OCI-LY3 (cell line): ENCODE data around the gene ABCB9.

Source experiments
- H2AFZ ChIP-seq: fragments of 200-600, 300-600 bp; shearing (Covaris generic); 2 replicates; pipeline ENCODE4 v1.6.0; 2014; ENCODE audit warnings: antibody characterized with exemption, low read depth, low read length
- H3K27ac ChIP-seq: fragments of 200-600, 300-600 bp; sonication (generic); 2 replicates; pipeline ENCODE4 v1.5.1; 2014; ENCODE audit warnings: mild to moderate bottlenecking, low read length, moderate library complexity, mixed read lengths
- H3K27me3 ChIP-seq: fragments of 200-600, 300-600 bp; sonication (generic); 2 replicates; pipeline ENCODE4 v1.6.1; 2014; ENCODE audit warnings: low read depth, low read length, mixed read lengths
- H3K36me3 ChIP-seq: fragments of 200-600, 300-600 bp; sonication (generic); replicated peaks from 2 replicates; pipeline ENCODE3; 2014; ENCODE audit warnings: low read depth, low read length, mixed read lengths
- H3K4me1 ChIP-seq: fragments of 300-600, 200-600 bp; sonication (generic); 2 replicates; pipeline ENCODE4 v1.6.1; 2014; ENCODE audit warnings: low read length, mixed read lengths
- H3K4me2 ChIP-seq: fragments of 200-600, 300-600 bp; sonication (generic); 2 replicates; pipeline ENCODE4 v1.6.1; 2014; ENCODE audit warnings: low read length, mixed read lengths
- H3K4me3 ChIP-seq: fragments of 300-600, 200-600 bp; sonication (generic); 2 replicates; pipeline ENCODE4 v1.5.1; 2014; ENCODE audit warnings: antibody characterized with exemption, mild to moderate bottlenecking, low read length, moderate library complexity
- H3K79me2 ChIP-seq: fragments of 300-600, 200-600 bp; shearing (Covaris generic); 2 replicates; pipeline ENCODE4 v1.6.1; 2014; ENCODE audit warnings: mild to moderate bottlenecking, low read length, mixed read lengths
- H3K9ac ChIP-seq: fragments of 300-600, 200-600 bp; shearing (Covaris generic); 2 replicates; pipeline ENCODE4 v1.6.0; 2014; ENCODE audit warnings: mild to moderate bottlenecking, low read length, moderate library complexity
- H3K9me3 ChIP-seq: fragments of 200-600, 300-600 bp; shearing (Covaris generic); 2 replicates; pipeline ENCODE4 v1.6.1; 2014; ENCODE audit warnings: low read length, mixed read lengths; ENCODE audit not compliant: insufficient read depth
- H4K20me1 ChIP-seq: fragments of 200-600, 300-600 bp; sonication (generic); 2 replicates; pipeline ENCODE4 v1.6.1; 2016; ENCODE audit warnings: low read length, mixed read lengths; ENCODE audit not compliant: insufficient read depth
- CTCF ChIP-seq: fragments of 200-600, 300-600 bp; sonication (generic); IDR thresholded peaks from 2 replicates; pipeline ENCODE4 v1.5.1; 2014; ENCODE audit warnings: antibody characterized with exemption, low read length, low read depth
- EZH2phosphoT487 ChIP-seq: fragments of 200-600 bp; shearing (Covaris generic); IDR thresholded peaks from 2 replicates; pipeline ENCODE4 v1.6.1; 2018; ENCODE audit warnings: antibody characterized with exemption, mixed run types, low read depth

Gene ABCB9

GRCh38 chr12:123010681-123011080 lies 44.4 kb upstream of the ABCB9 start:
- H3K36me3 ChIP-seq = no peaks in the 10 kb centered on the region
- H3K27ac ChIP-seq = no peak overlapping the region
- TF ChIP-seq EZH2phosphoT487 = no peak
- TF ChIP-seq CTCF = no peak

GRCh38 chr12:123010110-123010509 lies 43.8 kb upstream of the ABCB9 start:
- H3K36me3 ChIP-seq = no peaks in the 10 kb centered on the region
- no peaks in the 10 kb centered on the region for H4K20me1 ChIP-seq
- no peak overlapping the region for H3K27ac ChIP-seq
- H3K79me2 ChIP-seq = no peaks in the 10 kb centered on the region
- H3K4me1 ChIP-seq = no peaks in the 10 kb centered on the region
- H2AFZ ChIP-seq = no peak overlapping the region
- no peak overlapping the region for H3K4me3 ChIP-seq
- TF ChIP-seq EZH2phosphoT487 (no peak), CTCF (no peak)
- H3K9ac ChIP-seq = no peak overlapping the region
- no peak overlapping the region for H3K4me2 ChIP-seq
- no peaks in the 10 kb centered on the region; the same call in 1 of the 2 replicates for H3K27me3 ChIP-seq
- H3K9me3 ChIP-seq = no peaks in the 10 kb centered on the region

More at GRCh38 chr12:123010681-123011080, 44.4 kb upstream of the ABCB9 start:
- no peak overlapping the region for H3K4me2 ChIP-seq
- no peaks in the 10 kb centered on the region for H3K4me1 ChIP-seq
- H4K20me1 ChIP-seq = no peaks in the 10 kb centered on the region
- H3K27me3 ChIP-seq = no peaks in the 10 kb centered on the region; the same call in 1 of the 2 replicates
- H3K9me3 ChIP-seq = no peaks in the 10 kb centered on the region
- H2AFZ ChIP-seq = no peak overlapping the region
- H3K4me3 ChIP-seq = no peak overlapping the region
- H3K79me2 ChIP-seq = no peaks in the 10 kb centered on the region
- no peak overlapping the region for H3K9ac ChIP-seq

- TF ChIP-seq CTCF = no peak
- H4K20me1 ChIP-seq = no peaks in the 10 kb centered on the region
- H3K27me3 ChIP-seq = no peaks in the 10 kb centered on the region
- H3K9me3 ChIP-seq = no peaks in the 10 kb centered on the region
- H3K9ac ChIP-seq = no peak overlapping the region
- no peak overlapping the region for H2AFZ ChIP-seq
- H3K4me1 ChIP-seq = no peaks in the 10 kb centered on the region
- H3K79me2 ChIP-seq = no peaks in the 10 kb centered on the region
- H3K36me3 ChIP-seq = no peaks in the 10 kb centered on the region
- no peak overlapping the region for H3K27ac ChIP-seq
- H3K4me3 ChIP-seq = no peak overlapping the region
- no peak overlapping the region for H3K4me2 ChIP-seq
Observed at GRCh38 chr12:123006977-123007376, 40.7 kb upstream of the ABCB9 start.

- H4K20me1 ChIP-seq = no peaks in the 10 kb centered on the region
- H3K4me1 ChIP-seq = peaks cover under 1% of the 10 kb centered on the region; the same call in 1 of the 2 replicates
- H3K9ac ChIP-seq = no peak overlapping the region
- no peak for TF ChIP-seq CTCF
- TF ChIP-seq EZH2phosphoT487 = no peak
- no peak overlapping the region for H2AFZ ChIP-seq
- no peaks in the 10 kb centered on the region for H3K27me3 ChIP-seq
- H3K36me3 ChIP-seq = no peaks in the 10 kb centered on the region
- no peaks in the 10 kb centered on the region for H3K79me2 ChIP-seq
- H3K9me3 ChIP-seq = no peaks in the 10 kb centered on the region
- no peak overlapping the region for H3K27ac ChIP-seq
- H3K4me2 ChIP-seq = no peak overlapping the region
- no peak overlapping the region for H3K4me3 ChIP-seq
Observed at GRCh38 chr12:123005081-123005626, 38.9 kb upstream of the ABCB9 start.
